Measurements from ENCODE around the gene MPIG6B.

Gene MPIG6B

DNA sequence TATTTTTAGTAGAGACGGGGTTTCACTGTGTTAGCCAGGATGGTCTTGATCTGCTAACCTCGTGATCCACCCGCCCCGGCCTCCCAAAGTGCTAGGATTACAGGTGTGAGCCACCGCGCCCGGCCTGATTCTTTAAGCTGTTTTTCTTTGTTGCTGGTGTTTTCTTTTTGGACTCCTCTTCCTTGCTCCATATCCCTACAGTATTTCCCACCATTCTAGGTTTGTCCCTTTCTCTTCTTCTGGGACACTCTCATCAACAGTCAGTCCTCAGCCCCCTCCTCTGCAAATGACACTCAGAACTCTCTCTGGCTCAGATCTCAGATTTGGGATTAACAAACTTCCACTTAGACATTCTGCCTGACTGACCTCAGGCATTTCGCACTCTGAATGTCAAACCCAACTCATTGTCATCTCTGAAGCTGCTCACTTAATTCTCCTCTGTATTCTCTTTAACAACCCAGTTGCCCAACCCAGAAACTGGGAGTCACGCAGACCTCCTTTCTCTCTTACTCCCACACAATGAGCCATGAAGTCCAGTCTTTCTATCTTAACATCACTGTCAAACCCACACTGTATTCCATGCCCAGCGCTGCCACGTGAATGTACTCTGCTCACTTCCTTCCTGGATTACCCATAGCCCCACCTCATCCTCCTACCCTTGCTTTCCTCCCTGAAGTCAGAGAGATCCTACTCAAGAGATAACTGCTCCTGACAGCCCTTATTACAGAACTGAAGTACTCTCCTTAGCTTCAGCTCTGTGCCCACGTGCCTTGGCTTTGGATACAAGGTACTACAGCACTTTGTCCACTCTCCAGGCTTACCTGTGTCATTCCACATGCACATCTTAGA lies 2.6 kb downstream of the MPIG6B start:
- no peak for ATAC-seq
- H3K4me1 Mint-ChIP-seq: peaks cover 59% of the 10 kb centered on the region
- no peaks in the 10 kb centered on the region for H3K9me3 Mint-ChIP-seq
- no peak overlapping the region for H3K4me3 Mint-ChIP-seq
- peaks cover 32% of the 10 kb centered on the region for H3K36me3 Mint-ChIP-seq
- H3K27me3 Mint-ChIP-seq: no peaks in the 10 kb centered on the region
- H3K27ac Mint-ChIP-seq: peak overlapping the region; percentile 86

- Mint-ChIP-seq H3K4me1 (peaks cover 60% of the 10 kb centered on the region), H3K4me3 (peak overlapping the region; percentile 71), H3K27me3 (no peaks in the 10 kb centered on the region), H3K36me3 (peaks cover 38% of the 10 kb centered on the region), H3K27ac (peak overlapping the region; percentile 86), H3K9me3 (no peaks in the 10 kb centered on the region)
- ATAC-seq: peak; percentile 86
These were observed 4.0 kb downstream of the MPIG6B start for GRCh38 chr6:31727034-31727716.

- Mint-ChIP-seq H3K4me1 (peaks cover 60% of the 10 kb centered on the region), H3K27ac (peak overlapping the region; percentile 86), H3K9me3 (no peaks in the 10 kb centered on the region), H3K36me3 (peaks cover 38% of the 10 kb centered on the region), H3K27me3 (no peaks in the 10 kb centered on the region), H3K4me3 (peak overlapping the region; percentile 98)
- ATAC-seq: no peak
These were observed 4.8 kb downstream of the MPIG6B start for GRCh38 chr6:31727717-31728671.

DNA sequence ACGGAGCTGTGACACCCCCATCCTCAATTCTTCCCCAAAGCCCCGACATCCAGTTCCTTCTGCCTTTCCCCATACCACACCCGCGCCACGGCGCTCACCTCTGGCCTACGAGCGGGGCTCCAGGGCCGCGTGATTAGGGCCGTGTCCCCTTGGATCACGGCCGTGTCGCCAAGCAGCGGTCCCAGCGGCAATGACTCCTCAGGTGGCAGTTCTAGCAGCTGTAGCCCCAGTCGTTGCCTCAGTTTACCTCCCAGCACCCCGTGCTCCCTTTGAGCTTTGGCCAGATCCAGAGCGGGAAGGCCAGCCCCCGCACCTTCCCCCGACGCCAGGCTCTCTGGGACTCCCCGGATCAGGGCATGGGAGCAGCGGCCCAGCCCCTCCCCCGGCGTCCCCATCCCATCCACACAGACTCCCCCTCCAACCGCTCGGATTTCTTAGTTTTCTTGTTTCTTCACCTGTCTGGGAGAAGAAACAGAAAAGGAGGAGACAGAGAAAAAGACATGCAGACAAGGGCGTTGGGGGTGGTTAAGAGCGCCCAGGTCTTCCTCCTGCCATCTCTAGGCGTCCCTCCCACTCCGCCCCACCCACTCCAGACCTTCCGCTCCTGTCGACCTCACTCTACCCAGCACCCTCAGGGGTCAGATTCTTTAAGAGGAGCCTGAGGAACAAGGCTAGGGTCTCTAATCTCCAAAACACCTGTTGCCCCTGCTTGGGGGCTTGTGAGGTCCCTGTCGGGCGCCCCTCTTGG lies 5.8 kb downstream of the MPIG6B start, which contains the start of gene DDAH2:
DDAH2 (minus strand) TSS at position 533 of the 748 bp plus-strand sequence; CDS start at position 395, 138 bp downstream.
- H3K27me3 Mint-ChIP-seq: no peaks in the 10 kb centered on the region
- peak within 1 kb of the TSS; percentile 98 for H3K4me3 Mint-ChIP-seq
- H3K36me3 Mint-ChIP-seq: peaks cover 47% of the 10 kb centered on the region
- H3K9me3 Mint-ChIP-seq: no peaks in the 10 kb centered on the region
- ATAC-seq: peak; percentile 38
- peaks cover 58% of the 10 kb centered on the region for H3K4me1 Mint-ChIP-seq
- peak within 1 kb of the TSS; percentile 86 for H3K27ac Mint-ChIP-seq

DNA sequence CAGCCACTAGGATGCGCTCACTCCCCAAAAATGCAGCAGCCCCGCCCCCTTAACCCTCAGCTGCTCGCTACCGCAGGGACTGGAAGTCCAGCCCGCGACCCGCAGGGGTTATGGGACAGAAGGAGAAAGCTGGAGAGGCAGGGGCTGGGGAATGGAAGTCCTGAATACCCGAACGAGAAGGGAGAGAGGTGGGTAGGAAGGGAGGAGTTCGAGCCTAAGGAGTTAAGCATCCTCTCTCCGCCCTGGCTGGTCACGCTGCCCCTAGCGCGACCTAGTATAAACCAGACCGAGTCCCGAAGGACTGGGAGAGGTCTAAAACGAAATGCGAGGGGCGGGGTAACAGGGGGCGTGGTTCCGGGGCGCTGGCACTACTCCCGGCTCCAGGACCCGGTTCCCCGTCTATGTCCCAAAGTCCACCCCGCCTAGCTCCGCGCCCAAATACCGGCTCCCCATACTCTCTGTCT lies 6.4 kb downstream of the MPIG6B start:
- Mint-ChIP-seq H3K36me3 (peaks cover 47% of the 10 kb centered on the region), H3K27ac (peak overlapping the region; percentile 86), H3K27me3 (no peaks in the 10 kb centered on the region), H3K4me1 (peaks cover 63% of the 10 kb centered on the region), H3K9me3 (no peaks in the 10 kb centered on the region), H3K4me3 (peak overlapping the region; percentile 98)
- peak; percentile 87 for ATAC-seq

DNA sequence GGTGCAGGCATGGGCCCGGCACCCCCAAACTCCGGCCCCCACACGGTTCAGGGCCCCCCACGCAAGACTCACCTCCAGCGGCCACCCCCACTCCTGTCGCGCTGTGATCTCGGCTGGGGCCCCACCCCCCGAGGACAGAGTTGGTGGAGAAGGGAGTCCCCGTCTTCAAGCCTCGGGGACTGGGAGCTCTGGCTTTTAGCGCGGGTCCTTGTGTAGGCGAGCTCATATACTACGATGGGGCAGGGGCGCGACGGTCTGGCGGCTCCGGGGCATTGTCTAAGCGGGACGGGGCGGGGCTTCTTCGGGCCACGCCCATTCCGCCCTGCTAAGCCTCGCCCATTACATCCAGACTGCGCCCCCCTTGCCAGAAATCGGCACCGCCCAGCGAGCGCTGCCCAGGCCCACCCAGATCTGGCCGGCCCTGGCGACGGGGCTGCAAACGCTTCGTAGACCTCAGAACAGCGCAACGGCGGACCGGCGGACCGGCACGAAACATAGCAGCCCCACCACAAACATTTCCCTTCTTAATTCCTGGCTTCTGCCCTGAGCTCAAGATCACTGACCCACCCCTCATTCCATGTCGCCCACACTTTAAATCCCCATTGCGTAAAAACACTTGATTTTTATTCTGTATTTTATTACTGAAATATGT lies 6.9 kb downstream of the MPIG6B start:
- H3K4me3 Mint-ChIP-seq: peak overlapping the region; percentile 98
- ATAC-seq: peak; percentile 77
- no peaks in the 10 kb centered on the region for H3K9me3 Mint-ChIP-seq
- peak overlapping the region; percentile 86 for H3K27ac Mint-ChIP-seq
- H3K4me1 Mint-ChIP-seq: peaks cover 68% of the 10 kb centered on the region
- H3K27me3 Mint-ChIP-seq: no peaks in the 10 kb centered on the region
- peaks cover 50% of the 10 kb centered on the region for H3K36me3 Mint-ChIP-seq

GRCh38 chr6:31730631-31731086 lies 7.5 kb downstream of the MPIG6B start:
- no peaks in the 10 kb centered on the region for H3K27me3 Mint-ChIP-seq
- peaks cover 50% of the 10 kb centered on the region for H3K36me3 Mint-ChIP-seq
- peak overlapping the region; percentile 86 for H3K27ac Mint-ChIP-seq
- H3K4me3 Mint-ChIP-seq: peak overlapping the region; percentile 98
- ATAC-seq: no peak
- no peaks in the 10 kb centered on the region for H3K9me3 Mint-ChIP-seq
- peaks cover 64% of the 10 kb centered on the region for H3K4me1 Mint-ChIP-seq

DNA sequence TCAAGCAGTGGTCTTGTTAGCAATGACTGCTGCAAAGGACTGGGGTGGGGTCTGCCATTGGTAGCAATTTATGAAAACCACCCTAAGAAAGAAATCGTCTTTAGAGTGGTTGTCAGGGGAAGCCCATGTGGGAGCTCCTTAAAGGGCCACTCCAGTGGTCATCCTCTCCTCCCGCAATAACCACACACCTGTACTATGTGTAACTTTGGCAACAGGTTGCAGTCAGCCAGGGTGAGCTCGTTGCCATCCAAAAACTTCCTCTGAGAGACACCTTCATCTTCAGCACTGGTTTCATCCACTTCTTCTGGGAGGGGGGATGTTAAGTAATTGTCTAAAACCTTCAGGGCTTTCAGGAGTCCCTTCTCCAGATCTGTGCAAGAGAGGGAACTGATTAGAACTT lies 8.9 kb downstream of the MPIG6B start:
- H3K27ac Mint-ChIP-seq: no peak overlapping the region

DNA sequence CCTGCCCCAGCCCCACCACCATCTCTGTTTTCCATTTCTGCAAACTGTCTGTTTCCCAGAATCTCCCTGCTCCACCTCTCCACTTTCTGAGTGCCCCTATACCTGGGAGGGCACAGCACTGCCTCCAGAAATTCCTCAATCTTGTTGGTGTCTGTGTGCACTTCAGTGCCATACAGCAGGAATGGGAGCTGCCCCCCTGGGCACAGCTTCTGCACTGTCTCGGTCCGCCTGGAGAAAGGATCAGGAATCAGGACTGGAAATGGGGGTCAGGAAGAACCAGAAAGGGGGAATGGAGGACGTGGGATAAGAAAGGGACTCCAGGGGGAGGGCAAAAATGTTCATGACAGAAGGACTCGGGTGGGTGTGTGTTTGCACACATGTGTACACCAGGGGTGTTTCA lies 10.6 kb downstream of the MPIG6B start:
- Mint-ChIP-seq H3K36me3 (peaks cover 36% of the 10 kb centered on the region), H3K4me3 (peak overlapping the region; percentile 39), H3K4me1 (peaks cover 58% of the 10 kb centered on the region), H3K27ac (peak overlapping the region; percentile 90), H3K9me3 (no peaks in the 10 kb centered on the region), H3K27me3 (no peaks in the 10 kb centered on the region)
- no peak for ATAC-seq

More for the DNA sequence above, 8.9 kb downstream of the MPIG6B start:
- H3K36me3 Mint-ChIP-seq: peaks cover 39% of the 10 kb centered on the region
- H3K4me3 Mint-ChIP-seq: no peak overlapping the region
- H3K27me3 Mint-ChIP-seq: no peaks in the 10 kb centered on the region
- no peaks in the 10 kb centered on the region for H3K9me3 Mint-ChIP-seq
- peaks cover 57% of the 10 kb centered on the region for H3K4me1 Mint-ChIP-seq
- no peak for ATAC-seq

DNA sequence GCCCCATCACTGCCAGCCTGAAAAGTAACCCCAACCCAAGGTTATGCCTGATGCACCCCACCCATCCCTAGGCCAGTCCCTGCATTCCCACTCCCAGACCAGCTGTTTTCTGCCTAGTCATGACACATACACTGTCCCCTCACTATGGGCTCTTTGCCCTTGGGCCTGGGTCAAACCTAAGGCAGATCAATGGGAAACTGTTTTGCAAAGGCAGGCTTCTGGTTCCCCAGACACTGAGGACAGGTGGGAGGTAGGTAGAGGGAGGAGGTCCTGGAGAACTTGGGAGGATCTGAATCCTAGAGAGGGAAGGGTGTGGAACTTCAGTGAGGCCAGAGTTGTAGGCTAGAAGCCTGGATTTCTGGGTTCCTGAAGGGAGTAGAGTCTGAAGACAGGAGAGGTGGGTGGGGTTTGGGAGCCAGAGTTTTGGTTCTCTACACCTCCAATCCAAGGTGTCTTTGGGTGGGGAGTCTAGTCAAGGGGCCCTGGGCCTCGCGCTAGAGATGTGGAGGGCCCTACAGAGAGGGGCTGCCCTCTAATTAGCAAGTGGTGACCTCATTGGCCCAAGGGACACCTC lies 11.2 kb downstream of the MPIG6B start:
- no peak for ATAC-seq
- Mint-ChIP-seq H3K36me3 (peaks cover 36% of the 10 kb centered on the region), H3K9me3 (no peaks in the 10 kb centered on the region), H3K27ac (peak overlapping the region; percentile 90), H3K27me3 (no peaks in the 10 kb centered on the region), H3K4me3 (peak overlapping the region; percentile 95), H3K4me1 (peaks cover 58% of the 10 kb centered on the region)

DNA sequence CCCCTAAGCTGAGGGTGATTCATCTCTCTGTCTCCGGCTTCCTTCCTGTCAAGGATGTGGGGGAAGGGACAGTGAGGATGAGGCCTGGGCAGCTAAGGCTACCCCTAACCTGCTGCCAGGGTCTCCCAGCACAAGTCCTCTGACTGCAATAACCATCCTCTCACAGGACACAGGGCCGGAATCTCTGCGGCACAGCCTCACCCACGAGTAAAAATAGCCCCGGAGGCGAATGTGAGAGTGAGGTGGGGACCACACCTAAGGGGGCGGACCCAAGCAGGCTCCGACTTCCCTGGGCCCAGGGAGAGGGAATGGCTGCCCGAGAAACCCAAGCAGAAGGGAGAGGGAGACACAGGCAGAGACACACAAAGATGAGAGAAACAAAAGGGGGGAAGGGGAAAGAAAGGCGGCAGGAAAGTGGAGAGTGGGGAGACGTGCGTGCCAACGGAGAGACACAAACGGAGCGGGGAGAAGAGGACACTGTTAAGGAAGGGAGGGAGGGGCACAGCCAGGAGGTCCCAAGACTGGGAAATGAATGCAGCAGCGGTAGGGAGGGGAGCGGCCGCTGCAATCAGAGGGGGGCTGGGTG lies 11.7 kb downstream of the MPIG6B start:
- H3K36me3 Mint-ChIP-seq: peaks cover 36% of the 10 kb centered on the region
- H3K4me1 Mint-ChIP-seq: peaks cover 63% of the 10 kb centered on the region
- no peaks in the 10 kb centered on the region for H3K9me3 Mint-ChIP-seq
- H3K27ac Mint-ChIP-seq: peak overlapping the region; percentile 90
- peak overlapping the region; percentile 95 for H3K4me3 Mint-ChIP-seq
- no peaks in the 10 kb centered on the region for H3K27me3 Mint-ChIP-seq
- ATAC-seq: peak; percentile 35

- H3K36me3 Mint-ChIP-seq: peaks cover 24% of the 10 kb centered on the region
- peak within 1 kb of the TSS; percentile 95 for H3K4me3 Mint-ChIP-seq
- peak; percentile 69 for ATAC-seq
- no peaks in the 10 kb centered on the region for H3K27me3 Mint-ChIP-seq
- H3K27ac Mint-ChIP-seq: peak within 1 kb of the TSS; percentile 90
- no peaks in the 10 kb centered on the region for H3K9me3 Mint-ChIP-seq
- peaks cover 63% of the 10 kb centered on the region for H3K4me1 Mint-ChIP-seq
These were observed 13.0 kb downstream of the MPIG6B start, which contains the start of gene CLIC1 for GRCh38 chr6:31736021-31736767. TSS of gene CLIC1 (minus strand) at chr6:31736530. CDS start at chr6:31736300, 230 bp downstream.
